Mucosa of descending colon (tissue), 3 donors: ENCODE measurements around the gene NECTIN3. TPM values are rescaled to one million over a fixed set of nuclear protein-coding genes. Genes with fewer than 3 reads are reported as not detected.

ENCODE experiments used
- ATAC-seq: fragments of 200-7000 bp; cut with Tn5 transposase; one replicate; pipeline ENCODE4 v1.9.1; 2020; ENCODE audit warnings: mild to moderate bottlenecking, moderate library complexity
- DNase-seq, 3 donors: peaks; one replicate each; pipeline ENCODE4 v3.0.0-alpha.2; 2020
- H3K36me3 ChIP-seq: fragments of 200-600 bp; one replicate; pipeline ENCODE4 v1.8.0; 2021; ENCODE audit warnings: low read depth, mild to moderate bottlenecking
- H3K4me1 ChIP-seq: fragments of 200-600 bp; one replicate; pipeline ENCODE4 v1.8.0; 2021; ENCODE audit warnings: low read depth, mild to moderate bottlenecking
- H3K4me3 ChIP-seq: fragments of 200-600 bp; one replicate; pipeline ENCODE4 v1.8.0; 2021; ENCODE audit warnings: mild to moderate bottlenecking
- H3K9me3 ChIP-seq: fragments of 200-600 bp; one replicate; pipeline ENCODE4 v1.8.0; 2021; ENCODE audit warnings: mild to moderate bottlenecking
- CTCF ChIP-seq: fragments of 200-600 bp; IDR thresholded peaks from one replicate; pipeline ENCODE4 v1.8.0; 2022; ENCODE audit warnings: antibody characterized with exemption, mild to moderate bottlenecking
- intact Hi-C, 2 donors: fragments of 100-400 bp; cut with DNase I in 1 of 2; cut with micrococcal nuclease in 1 of 2; formaldehyde crosslinking; loops; one replicate each; pipeline versions ENCODE4 v1.11.0 to v1.11.1; 2022; cut with DNase I, micrococcal nuclease
- total RNA-seq, 3 donors: library from RNA; stranded (reverse); fragmentation: NEBNext Ultra II Directional in 2 of 3; extraction: Animal tissue kit (Norgen Biotek cat#: 25700) in 2 of 3; gene quantifications; one replicate each; pipeline versions ENCODE4 v1.2.1 to v1.2.4, GENCODE V29; 2021 to 2023
- donor health status: DM: no; HTN: no; CAD: no; lungs with moderate emphysema.
- donor health status: DM: no; HTN: no; CAD: no.
- donor health status: DM: no; HTN: yes; CAD: no.

Gene NECTIN3
- total RNA-seq, 3 donors from 2014 or later: 36.5 to 60.7 (median 43.8) TPM

DNA sequence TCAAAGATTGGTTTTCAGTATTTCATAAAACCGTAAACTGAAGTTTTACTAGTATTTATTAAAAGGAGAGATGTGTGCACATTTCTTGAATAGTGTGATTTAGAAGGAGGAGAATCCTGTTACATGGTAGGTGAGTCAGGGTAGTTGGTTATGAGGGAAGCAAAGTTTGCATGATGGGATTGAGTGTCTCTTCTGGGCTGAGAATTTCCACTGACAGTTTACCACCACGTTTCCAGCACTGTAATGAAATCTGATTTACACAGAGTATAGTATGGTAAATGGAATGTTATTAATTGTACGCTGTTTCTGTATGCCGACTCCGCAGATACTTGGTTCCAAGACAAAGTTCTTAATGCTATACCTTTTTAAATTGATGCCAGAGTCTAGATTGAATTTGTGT, 1.6 kb downstream of the NECTIN3 start:
- Histone ChIP-seq H3K36me3 (no peaks in the 10 kb centered on the region), H3K9me3 (no peaks in the 10 kb centered on the region), H3K4me1 (peaks cover 13% of the 10 kb centered on the region), H3K4me3 (no peak overlapping the region)
- ATAC-seq (no peak), DNase-seq (no peak)
- intact Hi-C loops: no loop called here
- no peak for TF ChIP-seq CTCF

- intact Hi-C loops: no loop called here
- Histone ChIP-seq H3K9me3 (no peaks in the 10 kb centered on the region), H3K4me3 (no peak overlapping the region), H3K36me3 (no peaks in the 10 kb centered on the region), H3K4me1 (peaks cover 17% of the 10 kb centered on the region)
- TF ChIP-seq CTCF: no peak
- DNase-seq: no peak
- no peak for ATAC-seq
Observed at GRCh38 chr3:111076732-111077131, 5.1 kb downstream of the NECTIN3 start.

DNA sequence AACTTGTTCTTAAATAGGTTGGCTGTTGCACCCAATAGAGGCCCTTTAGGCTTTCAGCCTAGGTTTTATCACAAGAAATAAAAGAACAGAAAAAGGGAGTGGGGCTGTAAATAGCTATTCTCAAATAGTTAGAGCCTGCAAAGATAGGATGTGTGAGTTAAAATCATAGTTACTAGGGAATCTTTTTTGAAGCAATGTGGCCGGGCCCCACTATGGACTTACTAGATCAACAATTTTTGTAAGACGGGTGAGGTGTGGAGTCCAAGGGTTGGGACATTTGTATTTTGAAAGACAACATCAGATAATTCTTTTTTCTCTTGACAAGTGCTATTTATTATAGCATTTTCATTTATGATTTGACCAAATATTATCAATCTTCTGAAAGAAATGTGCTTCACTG, 5.8 kb downstream of the NECTIN3 start:
- Histone ChIP-seq H3K4me3 (no peak overlapping the region), H3K4me1 (peaks cover 17% of the 10 kb centered on the region), H3K9me3 (no peaks in the 10 kb centered on the region), H3K36me3 (no peaks in the 10 kb centered on the region)
- ATAC-seq (no peak), DNase-seq (peak in 1 of 3 donors; percentile 14)
- no peak for TF ChIP-seq CTCF
- intact Hi-C loops: no loop called here

GRCh38 chr3:111080413-111080812, 8.8 kb downstream of the NECTIN3 start:
- H3K36me3 ChIP-seq: no peaks in the 10 kb centered on the region
- intact Hi-C loops: no loop called here
- ATAC-seq (peak; percentile 54), DNase-seq (no peak)
- H3K4me1 ChIP-seq: peaks cover 7% of the 10 kb centered on the region
- no peaks in the 10 kb centered on the region for H3K9me3 ChIP-seq
- no peak overlapping the region for H3K4me3 ChIP-seq
- TF ChIP-seq CTCF: no peak

DNA sequence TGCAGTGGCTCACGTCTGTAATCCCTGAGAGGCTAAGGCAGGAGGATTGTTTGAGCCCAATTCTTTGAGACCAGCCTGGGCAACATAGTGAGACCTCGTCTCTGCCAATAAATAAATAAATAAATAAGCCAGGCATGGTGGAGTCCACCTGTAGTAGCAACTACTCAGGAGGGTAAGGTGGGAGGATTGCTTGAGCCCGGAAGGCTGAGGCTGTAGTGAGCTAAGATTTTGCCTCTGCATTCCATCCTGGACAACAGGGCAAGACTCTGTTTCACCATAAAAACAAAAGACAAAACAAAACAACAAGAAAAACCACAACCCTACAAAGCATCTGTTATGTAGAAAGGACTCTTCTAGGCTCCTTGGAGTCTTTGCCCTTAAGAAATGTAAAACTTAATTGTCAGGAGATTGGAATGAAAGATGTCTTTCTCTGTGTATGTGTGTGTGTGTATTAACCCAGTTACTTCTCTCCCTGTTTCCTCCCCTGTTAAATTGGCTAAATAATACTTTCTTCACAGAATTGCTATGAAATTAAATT, 9.5 kb downstream of the NECTIN3 start:
- no peak for TF ChIP-seq CTCF
- Histone ChIP-seq H3K4me1 (peaks cover 7% of the 10 kb centered on the region), H3K9me3 (no peaks in the 10 kb centered on the region), H3K36me3 (no peaks in the 10 kb centered on the region), H3K4me3 (no peak overlapping the region)
- DNase-seq (no peak), ATAC-seq (no peak)
- intact Hi-C loops: no loop called here

DNA sequence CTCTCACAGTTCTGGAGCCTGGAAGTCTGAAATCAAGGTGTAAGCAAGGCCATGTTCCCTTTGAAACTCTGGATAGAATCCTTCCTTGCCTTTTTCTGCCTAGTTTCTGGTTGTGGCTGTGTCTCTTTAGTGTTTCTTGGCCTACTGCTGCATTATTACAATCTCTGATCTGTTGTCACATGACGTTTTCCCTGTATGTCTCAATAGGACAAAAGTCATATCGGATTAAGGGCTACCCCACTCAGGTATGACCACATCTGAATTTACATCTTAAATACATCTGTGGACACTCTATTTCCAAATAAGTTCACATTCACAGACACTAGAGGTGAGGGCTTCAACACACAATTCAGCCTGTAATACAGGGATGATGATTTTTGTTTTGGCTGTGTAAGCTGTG, 13.3 kb downstream of the NECTIN3 start:
- ATAC-seq: peak; percentile 42
- intact Hi-C loops: no loop called here

More for the DNA sequence above, 13.3 kb downstream of the NECTIN3 start:
- peaks cover 4% of the 10 kb centered on the region for H3K4me1 ChIP-seq
- no peak for DNase-seq
- no peak for TF ChIP-seq CTCF
- H3K4me3 ChIP-seq: no peak overlapping the region
- H3K9me3 ChIP-seq: no peaks in the 10 kb centered on the region
- H3K36me3 ChIP-seq: no peaks in the 10 kb centered on the region
